Natural killer cell (primary cell): ENCODE results near the gene IKBKE. TPM values are rescaled to one million over a fixed set of nuclear protein-coding genes. Genes with fewer than 3 reads are reported as not detected.

ENCODE experiments used
- ATAC-seq, 3 donors: fragments of 150-1000 bp in 2 of 3; fragments of 200-7000 bp in 1 of 3; cut with Tn5 transposase; 1 replicate in 1 of 3; 2 replicates in 2 of 3; pipeline ENCODE4 v1.10.0; 2021; ENCODE audit warnings: mild to moderate bottlenecking in 2 of 3, moderate library complexity in 2 of 3
- DNase-seq, 2 donors: peaks; one replicate each; pipeline versions ENCODE4 v3.0.0 to v3.0.0-alpha.2; 2013 to 2021; ENCODE audit warnings: mixed read lengths in 1 of 2
- H3K27ac ChIP-seq: one replicate; pipeline ENCODE4 v1.5.1; 2013; ENCODE audit warnings: mild to moderate bottlenecking, low read length
- H3K27me3 ChIP-seq: one replicate; pipeline ENCODE4 v1.6.1; 2013; ENCODE audit warnings: low read length; ENCODE audit not compliant: control insufficient read depth, insufficient read depth
- H3K36me3 ChIP-seq: one replicate; pipeline ENCODE4 v1.6.1; 2013; ENCODE audit warnings: low read length; ENCODE audit not compliant: control insufficient read depth, insufficient read depth
- H3K4me1 ChIP-seq: one replicate; pipeline ENCODE4 v1.6.1; 2013; ENCODE audit warnings: low read length; ENCODE audit not compliant: control insufficient read depth, insufficient read depth
- H3K4me3 ChIP-seq: one replicate; pipeline ENCODE4 v1.5.1; 2013; ENCODE audit warnings: low read length
- H3K9me3 ChIP-seq: one replicate; pipeline ENCODE4 v1.6.1; 2013; ENCODE audit warnings: low read length; ENCODE audit not compliant: control insufficient read depth, insufficient read depth
- H3K27ac Mint-ChIP-seq, 2 donors: one replicate each; pipeline ENCODE4 v1.8.0; 2022; ENCODE audit warnings: mild to moderate bottlenecking in 2 of 2, mixed read lengths in 2 of 2, moderate library complexity in 1 of 2
- H3K27me3 Mint-ChIP-seq, 2 donors: one replicate each; pipeline ENCODE4 v1.8.0; 2022; ENCODE audit warnings: low read depth in 2 of 2, mixed read lengths in 2 of 2
- H3K36me3 Mint-ChIP-seq: one replicate; pipeline ENCODE4 v1.8.0; 2022; ENCODE audit warnings: mixed read lengths
- H3K4me1 Mint-ChIP-seq, 2 donors: one replicate each; pipeline ENCODE4 v1.8.0; 2022; ENCODE audit warnings: mixed read lengths in 2 of 2
- H3K4me3 Mint-ChIP-seq: one replicate; pipeline ENCODE4 v1.8.0; 2022; ENCODE audit warnings: mild to moderate bottlenecking, moderate library complexity, mixed read lengths
- H3K9me3 Mint-ChIP-seq, 2 donors: one replicate each; pipeline ENCODE4 v1.8.0; 2022; ENCODE audit warnings: mixed read lengths in 2 of 2
- CTCF ChIP-seq: fragments of 200-600 bp; IDR thresholded peaks from one replicate; pipeline ENCODE4 v1.8.0; 2022; ENCODE audit warnings: antibody characterized with exemption
- WGBS: methylation state at CpG from one replicate; pipeline ENCODE4 v1.1.7; 2013; ENCODE audit warnings: missing lambda C conversion rate; ENCODE audit not compliant: insufficient coverage; 5-methylcytosine and 5-hydroxymethylcytosine counted together
- intact Hi-C: fragments of 100-400 bp; cut with micrococcal nuclease; formaldehyde crosslinking; loops from one replicate; pipeline ENCODE4 v1.14.2; 2022
- total RNA-seq, 4 donors: library from RNA; stranded (reverse); fragments of 120-200 nt in 1 of 4; gene quantifications; one replicate each; pipeline versions ENCODE4 v1.2.3 to v1.2.4, GENCODE V29; 2013 to 2022

The IKBKE gene
- total RNA-seq, 3 donors from 2014 or later (not counting 1 experiment from before 2014, with no cell fraction given): 31.6 to 34.6 (median 32.2) TPM

- H3K4me1 ChIP-seq: peaks cover 36% of the 10 kb centered on the region
- DNase-seq (no peak), ATAC-seq (no peak)
- 96% methylated on average over 5 of the region's 5 CpGs for WGBS
- no peaks in the 10 kb centered on the region for H3K27me3 ChIP-seq
- no peak overlapping the region for H3K4me3 ChIP-seq
- no peak overlapping the region for H3K27ac ChIP-seq
- H3K9me3 Mint-ChIP-seq: no peaks in the 10 kb centered on the region
- no peaks in the 10 kb centered on the region for H3K36me3 Mint-ChIP-seq
- intact Hi-C loops: no loop called here
- no peaks in the 10 kb centered on the region for H3K27me3 Mint-ChIP-seq
- no peaks in the 10 kb centered on the region for H3K9me3 ChIP-seq
- no peak overlapping the region for H3K27ac Mint-ChIP-seq
- H3K4me3 Mint-ChIP-seq: no peak overlapping the region
- peaks cover 5% of the 10 kb centered on the region for H3K36me3 ChIP-seq
- peaks cover 33 to 38% of the 10 kb centered on the region in 2 donors for H3K4me1 Mint-ChIP-seq
- TF ChIP-seq CTCF: no peak
Measured at GRCh38 chr1:206501881-206502280, 31.6 kb downstream of the IKBKE start.

- no peak overlapping the region for H3K4me3 ChIP-seq
- peaks cover 36% of the 10 kb centered on the region for H3K4me1 ChIP-seq
- peaks cover 5% of the 10 kb centered on the region for H3K36me3 ChIP-seq
- intact Hi-C loops: no loop called here
- H3K9me3 Mint-ChIP-seq: no peaks in the 10 kb centered on the region
- no peaks in the 10 kb centered on the region for H3K36me3 Mint-ChIP-seq
- H3K27ac Mint-ChIP-seq: peak overlapping the region in 1 of 2 donors; percentile 81
- H3K27me3 Mint-ChIP-seq: no peaks in the 10 kb centered on the region
- no peak overlapping the region for H3K27ac ChIP-seq
- no peak overlapping the region for H3K4me3 Mint-ChIP-seq
- no peaks in the 10 kb centered on the region for H3K9me3 ChIP-seq
- peaks cover 33 to 38% of the 10 kb centered on the region in 2 donors for H3K4me1 Mint-ChIP-seq
- no peak for TF ChIP-seq CTCF
- DNase-seq (no peak), ATAC-seq (no peak)
- 100% methylated on average over 2 of the region's 2 CpGs for WGBS
- H3K27me3 ChIP-seq: no peaks in the 10 kb centered on the region
Measured at GRCh38 chr1:206502403-206502802, 32.1 kb downstream of the IKBKE start.

GRCh38 chr1:206502812-206503211 lies 32.5 kb downstream of the IKBKE start:
- Mint-ChIP-seq H3K36me3 (no peaks in the 10 kb centered on the region), H3K4me1 (peaks cover 33 to 39% of the 10 kb centered on the region in 2 donors), H3K4me3 (no peak overlapping the region), H3K27me3 (no peaks in the 10 kb centered on the region), H3K9me3 (no peaks in the 10 kb centered on the region), H3K27ac (peak overlapping the region; percentile 43 to 81)
- Histone ChIP-seq H3K36me3 (peaks cover 5% of the 10 kb centered on the region), H3K9me3 (no peaks in the 10 kb centered on the region), H3K4me3 (no peak overlapping the region), H3K4me1 (peaks cover 36% of the 10 kb centered on the region), H3K27ac (no peak overlapping the region), H3K27me3 (no peaks in the 10 kb centered on the region)
- TF ChIP-seq CTCF: no peak
- DNase-seq: no peak
- intact Hi-C loops: no loop called here
- WGBS: 96% methylated on average over 1 of the region's 1 CpG
- no peak for ATAC-seq
